B cell (primary cell): ENCODE data around the gene PIK3IP1. TPM values are rescaled to one million over a fixed set of nuclear protein-coding genes. Genes with fewer than 3 reads are reported as not detected.

Source experiments
- ATAC-seq: fragments of 200-7000 bp; cut with Tn5 transposase; one replicate; pipeline ENCODE4 v1.10.0; 2021; ENCODE audit warnings: low read depth, mild to moderate bottlenecking, moderate number of reproducible peaks, moderate library complexity
- CTCF ChIA-PET: fragments of 350-600 bp; sonication (Branson Sonifier 250); formaldehyde crosslinking; loops from one replicate; lab custom pipeline; 2021; ENCODE audit warnings: antibody characterized with exemption, inconsistent platforms; lab: Charles Lee
- POLR2A ChIA-PET: fragments of 350-600 bp; sonication (Branson Sonifier 250); formaldehyde crosslinking; loops from one replicate; lab custom pipeline; 2021; ENCODE audit warnings: antibody characterized with exemption; lab: Charles Lee
- DNase-seq: peaks from one replicate; pipeline ENCODE4 v3.0.0; 2013
- H2AFZ ChIP-seq: 2 replicates; pipeline ENCODE4 v1.6.1; 2012; ENCODE audit warnings: mild to moderate bottlenecking, low read depth, low read length; ENCODE audit not compliant: insufficient read depth, poor library complexity, severe bottlenecking
- H3K27ac ChIP-seq, 2 donors: 1 replicate in 1 of 2; 2 replicates in 1 of 2; pipeline ENCODE4 v1.5.1; 2012 to 2013; ENCODE audit warnings: low read length in 2 of 2, mild to moderate bottlenecking in 2 of 2, moderate library complexity in 1 of 2
- H3K27me3 ChIP-seq, 4 experiments: fragments of 200-600 bp in 1 of 4; sonication (generic) in 1 of 4; replicated peaks in 1 of 4; 1 replicate in 2 of 4; 2 replicates in 2 of 4; pipeline versions ENCODE4 v1.6.1 to v1.7.0; 2013 to 2016; ENCODE audit warnings: low read length in 3 of 4, mild to moderate bottlenecking in 2 of 4, mixed read lengths in 1 of 4, moderate library complexity in 1 of 4; ENCODE audit not compliant: insufficient read depth in 4 of 4, control insufficient read depth in 3 of 4; ENCODE audit errors: control extremely low read depth in 1 of 4
- H3K36me3 ChIP-seq, 2 experiments: replicated peaks in 1 of 2; 1 replicate in 1 of 2; 2 replicates in 1 of 2; pipeline versions ENCODE4 v1.6.1 to v1.7.1; 2013; ENCODE audit warnings: low read length in 1 of 2; ENCODE audit not compliant: insufficient read depth in 2 of 2, control insufficient read depth in 1 of 2; ENCODE audit errors: control extremely low read depth in 1 of 2, extremely low read depth in 1 of 2
- H3K4me1 ChIP-seq, 2 donors: fragments of 200-600 bp in 1 of 2; sonication (generic) in 1 of 2; 1 replicate in 1 of 2; 2 replicates in 1 of 2; pipeline versions ENCODE4 v1.5.1 to v1.6.1; 2013 to 2017; ENCODE audit warnings: low read length in 2 of 2; ENCODE audit not compliant: control insufficient read depth in 2 of 2, insufficient read depth in 2 of 2
- H3K4me2 ChIP-seq: replicated peaks from 2 replicates; pipeline ENCODE3; 2012; ENCODE audit warnings: mild to moderate bottlenecking, low read depth, low read length; ENCODE audit not compliant: poor library complexity, severe bottlenecking
- H3K4me3 ChIP-seq, 5 experiments: fragments of 200-600 bp in 1 of 5; sonication (generic) in 1 of 5; 1 replicate in 3 of 5; 2 replicates in 2 of 5; pipeline versions ENCODE4 v1.5.1 to v1.7.0; 2011 to 2016; ENCODE audit warnings: low read length in 4 of 5, mild to moderate bottlenecking in 4 of 5, low read depth in 2 of 5, control low read depth in 1 of 5, moderate library complexity in 1 of 5; ENCODE audit not compliant: insufficient read depth in 1 of 5; ENCODE audit errors: control extremely low read depth in 1 of 5, extremely low read depth in 1 of 5
- H3K79me2 ChIP-seq: fragments of 200-600 bp; sonication (generic); one replicate; pipeline ENCODE4 v1.6.0; 2016; ENCODE audit warnings: low read length; ENCODE audit not compliant: control insufficient read depth, insufficient read depth
- H3K9ac ChIP-seq: fragments of 200-600 bp; sonication (generic); 2 replicates; pipeline ENCODE4 v1.6.1; 2017; ENCODE audit warnings: mild to moderate bottlenecking, low read length, moderate library complexity
- H3K9me3 ChIP-seq, 3 donors: one replicate each; pipeline versions ENCODE4 v1.6.1 to v1.7.1; 2013; ENCODE audit warnings: low read length in 2 of 3; ENCODE audit not compliant: control insufficient read depth in 2 of 3, insufficient read depth in 1 of 3; ENCODE audit errors: control extremely low read depth in 1 of 3
- H4K20me1 ChIP-seq: 2 replicates; pipeline ENCODE4 v1.6.0; 2012; ENCODE audit warnings: mild to moderate bottlenecking, low read length; ENCODE audit not compliant: insufficient read depth, control insufficient read depth, poor library complexity, severe bottlenecking
- H3K27ac Mint-ChIP-seq: one replicate; pipeline ENCODE4 v1.8.0; 2021; ENCODE audit warnings: mixed read lengths
- H3K27me3 Mint-ChIP-seq: one replicate; pipeline ENCODE4 v1.8.0; 2021; ENCODE audit warnings: mixed read lengths
- H3K4me1 Mint-ChIP-seq: one replicate; pipeline ENCODE4 v1.8.0; 2021; ENCODE audit warnings: mixed read lengths
- H3K4me3 Mint-ChIP-seq: one replicate; pipeline ENCODE4 v1.8.0; 2021; ENCODE audit warnings: mixed read lengths
- H3K9me3 Mint-ChIP-seq: one replicate; pipeline ENCODE4 v1.8.0; 2022; ENCODE audit warnings: mixed read lengths; ENCODE audit not compliant: insufficient read depth
- CTCF ChIP-seq: fragments of 200-600 bp; IDR thresholded peaks from one replicate; pipeline ENCODE4 v1.8.0; 2022; ENCODE audit warnings: antibody characterized with exemption, mild to moderate bottlenecking
- EZH2 ChIP-seq: IDR thresholded peaks from 2 replicates; pipeline ENCODE4 v1.6.1; 2012; ENCODE audit warnings: borderline replicate concordance, low read depth, mild to moderate bottlenecking, moderate library complexity, low read length; ENCODE audit not compliant: insufficient read depth, poor library complexity, severe bottlenecking
- WGBS: methylation state at CpG from one replicate; pipeline ENCODE4 v1.1.5; 2013; ENCODE audit warnings: missing lambda C conversion rate; ENCODE audit not compliant: insufficient coverage; 5-methylcytosine and 5-hydroxymethylcytosine counted together
- intact Hi-C: fragments of 100-400 bp; cut with micrococcal nuclease; formaldehyde crosslinking; loops from one replicate; pipeline ENCODE4 v1.10.0; 2022
- polyA plus RNA-seq: library from polyadenylated mRNA; depleted of rRNA; stranded (reverse); fragments of >200 nt; gene quantifications from 2 replicates; pipeline ENCODE4 v1.2.3, GENCODE V29; 2012
- total RNA-seq, 2 donors: library from RNA; stranded (reverse); fragments of 120-200 nt in 1 of 2; gene quantifications; 1 replicate in 1 of 2; 2 replicates in 1 of 2; pipeline versions ENCODE4 v1.2.3 to v1.2.4, GENCODE V29; 2013 to 2022

The PIK3IP1 gene
- total and polyA plus RNA-seq, 2 donors (not counting 1 experiment from before 2014, with no cell fraction given), result 89.8 to 92.9 TPM

GRCh38 chr22:31287818-31288495 is 4.3 kb downstream of the PIK3IP1 start:
- WGBS, result 10% methylated on average over 4 of the region's 6 CpGs

More at GRCh38 chr22:31287818-31288495, 4.3 kb downstream of the PIK3IP1 start:
- CTCF ChIA-PET, result interaction anchor here (1.5 to 18.7 kb wide), 3 partner anchors 10 to 25 kb away, joined by 3 to 208 read pairs (median 67); no protein-coding TSS in a partner anchor
- POLR2A ChIA-PET, result interaction anchor here (0.6 to 0.8 kb wide), 2 partner anchors 15 to 209 kb away, joined by 3 to 4 read pairs; no protein-coding TSS in a partner anchor
- Histone ChIP-seq H3K36me3 (peaks cover 8 to 56% of the 10 kb centered on the region in 2 experiments), H3K4me1 (peaks cover 59 to 74% of the 10 kb centered on the region in 2 donors), H3K27me3 (no peaks in the 10 kb centered on the region), H3K27ac (peak overlapping the region; percentile 99 to 100), H3K4me2 (peak overlapping the region; percentile 97), H2AFZ (no peak overlapping the region), H3K79me2 (peaks cover 68% of the 10 kb centered on the region), H3K9ac (peak overlapping the region; percentile 24), H4K20me1 (peaks cover 5% of the 10 kb centered on the region), H3K9me3 (no peaks in the 10 kb centered on the region), H3K4me3 (peak overlapping the region in 3 of 5 experiments; percentile 0 to 21 (median 5))
- ATAC-seq (no peak), DNase-seq (peak; percentile 69)
- TF ChIP-seq EZH2 (no peak), CTCF (no peak)
- Mint-ChIP-seq H3K27me3 (no peaks in the 10 kb centered on the region), H3K4me3 (peak overlapping the region; percentile 97), H3K4me1 (peaks cover 63% of the 10 kb centered on the region), H3K9me3 (no peaks in the 10 kb centered on the region), H3K27ac (peak overlapping the region; percentile 100)
- intact Hi-C loops, result no loop called here
